HCT116 (cell line): ENCODE measurements around the gene CUEDC1. TPM values are rescaled to one million over a fixed set of nuclear protein-coding genes. Genes with fewer than 3 reads are reported as not detected.

Source experiments
- ATAC-seq: fragments of 200-7000 bp; cut with Tn5 transposase; 2 replicates; pipeline ENCODE4 v1.9.1; 2020; ENCODE audit warnings: mild to moderate bottlenecking, moderate library complexity
- BruUV-seq: library from RNA; stranded (reverse); fragments of 400-500 nt; replicated peaks from 2 replicates; lab custom pipeline; 2021; lab: Mats Ljungman, UMichigan
- CTCF ChIA-PET: fragments of 300-600 bp; sonication (Branson Sonifier 250); formaldehyde crosslinking; loops from one replicate; lab custom pipeline; 2021; ENCODE audit warnings: antibody characterized with exemption; lab: Charles Lee
- POLR2A ChIA-PET: fragments of 300-600, 350-600 bp; sonication (Branson Sonifier 250); formaldehyde crosslinking; loops from one replicate; lab custom pipeline; 2021; ENCODE audit warnings: antibody characterized with exemption; lab: Charles Lee
- RAD21 ChIA-PET, 2 experiments: fragments of 300-600 bp; sonication (Branson Sonifier 250); formaldehyde crosslinking; loops; one replicate each; lab custom pipeline; 2023; ENCODE audit warnings: low total read pairs in 2 of 2; ENCODE audit not compliant: uncharacterized antibody in 2 of 2, unreplicated experiment in 2 of 2, low non-redundant PET in 1 of 2; lab: Charles Lee
- DNase-seq: peaks from one replicate; pipeline ENCODE4 v3.0.0-alpha.2; 2010; ENCODE audit warnings: low read depth, low spot score
- H2AFZ ChIP-seq: fragments of 200-600 bp; shearing (Covaris generic), sonication (generic); 2 replicates; pipeline ENCODE4 v1.6.1; 2017; ENCODE audit warnings: low read depth, mixed run types, mixed read lengths, antibody characterized with exemption, low read length; ENCODE audit not compliant: poor library complexity, severe bottlenecking
- H3K27ac ChIP-seq: 2 replicates; pipeline ENCODE4 v1.5.1; 2012; ENCODE audit warnings: low read depth, low read length
- H3K27me3 ChIP-seq: fragments of 200-600 bp; sonication (generic); 2 replicates; pipeline ENCODE4 v1.6.1; 2016; ENCODE audit warnings: mixed run types, low read length, mixed read lengths; ENCODE audit not compliant: insufficient read depth
- H3K36me3 ChIP-seq, 2 experiments: fragments of 200-500 bp in 1 of 2; fragments of 200-600 bp in 1 of 2; sonication (Bioruptor generic) in 1 of 2; sonication (generic) in 1 of 2; 2 replicates each; pipeline versions ENCODE4 v1.5.1 to v1.6.1; 2014 to 2016; ENCODE audit warnings: low read length in 2 of 2, inconsistent platforms in 1 of 2, mixed read lengths in 1 of 2, mixed run types in 1 of 2; ENCODE audit not compliant: insufficient read depth in 2 of 2, control insufficient read depth in 1 of 2
- H3K4me1 ChIP-seq, 2 experiments: fragments of 200-600 bp in 1 of 2; sonication (generic) in 1 of 2; 2 replicates each; pipeline versions ENCODE4 v1.5.1 to v1.6.1; 2012 to 2017; ENCODE audit warnings: low read length in 2 of 2, inconsistent platforms in 1 of 2, mild to moderate bottlenecking in 1 of 2, mixed read lengths in 1 of 2, mixed run types in 1 of 2, moderate library complexity in 1 of 2; ENCODE audit not compliant: insufficient read depth in 2 of 2, control insufficient read depth in 1 of 2
- H3K4me2 ChIP-seq: fragments of 200-600 bp; sonication (generic); 2 replicates; pipeline ENCODE4 v1.6.1; 2017; ENCODE audit warnings: mixed run types, low read length, mixed read lengths
- H3K4me3 ChIP-seq, 2 experiments: fragments of 200-600 bp in 1 of 2; sonication (generic) in 1 of 2; replicated peaks in 1 of 2; 2 replicates each; pipeline ENCODE4 v1.5.1; 2011 to 2016; ENCODE audit warnings: low read length in 2 of 2, control low read depth in 1 of 2, low read depth in 1 of 2, mild to moderate bottlenecking in 1 of 2, mixed read lengths in 1 of 2, mixed run types in 1 of 2
- H3K79me2 ChIP-seq: fragments of 200-600 bp; sonication (generic); 2 replicates; pipeline ENCODE4 v1.6.1; 2017; ENCODE audit warnings: mild to moderate bottlenecking, mixed run types, low read length, moderate library complexity, mixed read lengths; ENCODE audit not compliant: insufficient read depth
- H3K9ac ChIP-seq: fragments of 200-600 bp; sonication (generic); 2 replicates; pipeline ENCODE4 v1.6.1; 2016; ENCODE audit warnings: low read length, mixed read lengths
- H3K9me2 ChIP-seq: fragments of 200-600 bp; sonication (generic), shearing (Covaris generic); 2 replicates; pipeline ENCODE4 v1.6.1; 2017; ENCODE audit warnings: mixed run types, mild to moderate bottlenecking, moderate library complexity; ENCODE audit not compliant: insufficient read depth
- H3K9me3 ChIP-seq, 2 experiments: fragments of 200-500 bp in 1 of 2; fragments of 200-600 bp in 1 of 2; sonication (Bioruptor generic) in 1 of 2; sonication (generic) in 1 of 2; 2 replicates each; pipeline ENCODE4 v1.6.1; 2014 to 2017; ENCODE audit warnings: low read length in 2 of 2, mixed read lengths in 2 of 2, inconsistent platforms in 1 of 2, low read depth in 1 of 2, mild to moderate bottlenecking in 1 of 2, mixed run types in 1 of 2, moderate library complexity in 1 of 2; ENCODE audit not compliant: control insufficient read depth in 1 of 2, insufficient read depth in 1 of 2
- H4K20me1 ChIP-seq: fragments of 200-600 bp; sonication (generic), shearing (Covaris generic); 2 replicates; pipeline ENCODE4 v1.6.1; 2017; ENCODE audit warnings: mixed run types, mild to moderate bottlenecking, moderate library complexity; ENCODE audit not compliant: insufficient read depth
- CTCF ChIP-seq, 3 experiments: fragments of 200-600 bp in 1 of 3; sonication (generic) in 1 of 3; IDR thresholded peaks in 2 of 3; conservative IDR thresholded peaks in 1 of 3; 2 replicates each; pipeline ENCODE4 v1.5.1; 2012 to 2017; ENCODE audit warnings: low read depth in 2 of 3, low read length in 2 of 3, antibody characterized with exemption in 1 of 3, borderline replicate concordance in 1 of 3, control low read depth in 1 of 3, mild to moderate bottlenecking in 1 of 3, mixed read lengths in 1 of 3, mixed run types in 1 of 3, moderate library complexity in 1 of 3; ENCODE audit not compliant: insufficient read depth in 1 of 3
- EGR1 ChIP-seq: IDR thresholded peaks from 2 replicates; pipeline ENCODE4 v1.6.1; 2012; ENCODE audit warnings: low read depth
- EZH2 ChIP-seq: fragments of 200-600 bp; sonication (generic); IDR thresholded peaks from 2 replicates; pipeline ENCODE4 v1.6.1; 2017; ENCODE audit warnings: antibody characterized with exemption, mixed run types
- EZH2phosphoT487 ChIP-seq: fragments of 200-600 bp; IDR thresholded peaks from 2 replicates; pipeline ENCODE4 v1.6.1; 2018; ENCODE audit warnings: antibody characterized with exemption, borderline replicate concordance
- FOSL1 ChIP-seq: IDR thresholded peaks from 2 replicates; pipeline ENCODE4 v1.6.1; 2012; ENCODE audit warnings: low read depth
- JUND ChIP-seq: IDR thresholded peaks from 2 replicates; pipeline ENCODE4 v1.6.1; 2012
- RAD21 ChIP-seq: IDR thresholded peaks from 2 replicates; pipeline ENCODE4 v1.6.1; 2012; ENCODE audit warnings: low read depth, mild to moderate bottlenecking
- REST ChIP-seq: IDR thresholded peaks from 2 replicates; pipeline ENCODE4 v1.6.1; 2012; ENCODE audit warnings: low read depth
- SIN3A ChIP-seq: IDR thresholded peaks from 2 replicates; pipeline ENCODE4 v1.6.1; 2012; ENCODE audit warnings: low read depth
- TCF7L2 ChIP-seq: IDR thresholded peaks from 2 replicates; pipeline ENCODE4 v1.7.0; 2011; ENCODE audit warnings: borderline replicate concordance, inconsistent platforms; ENCODE audit not compliant: insufficient read depth, insufficient read length; ENCODE audit errors: extremely low read depth
- ZBTB33 ChIP-seq: IDR thresholded peaks from 2 replicates; pipeline ENCODE4 v1.6.1; 2011; ENCODE audit warnings: mild to moderate bottlenecking, low read length, moderate library complexity; ENCODE audit not compliant: insufficient replicate concordance; ENCODE audit errors: extremely low read depth
- ZNF274 ChIP-seq: fragments of 200-500 bp; sonication (Bioruptor generic); IDR thresholded peaks from 2 replicates; pipeline ENCODE4 v1.6.1; 2014; ENCODE audit warnings: mild to moderate bottlenecking, low read depth, low read length, inconsistent platforms
- intact Hi-C: fragments of 100-400 bp; cut with micrococcal nuclease; formaldehyde crosslinking; loops from 2 replicates; pipeline ENCODE4 v1.10.0; 2022
- total RNA-seq: library from RNA; stranded (reverse); gene quantifications from one replicate; pipeline ENCODE4 v1.2.1, GENCODE V29; 2021; ENCODE audit not compliant: unreplicated experiment
- TF ChIP-seq, protein P1 (sequence below): IDR thresholded peaks from 2 replicates; pipeline ENCODE4 v1.6.1; 2012

The CUEDC1 gene
- total RNA-seq, 1 experiment from 2014 or later, result 60.2 TPM

GRCh38 chr17:57834146-57834741 lies 121.0 kb downstream of the CUEDC1 start:
- H3K9me2 ChIP-seq, result no peaks in the 10 kb centered on the region
- CTCF ChIA-PET, result interaction anchor here (0.7 to 3.1 kb wide), 19 partner anchors 10 to 727 kb away, joined by 3 to 24 read pairs (median 7); partner anchors contain the start of gene MRPS23
- peaks cover 9% of the 10 kb centered on the region in 2 experiments; a peak in 2 of 4 replicates for H3K36me3 ChIP-seq
- no peak overlapping the region for H3K9ac ChIP-seq
- H3K4me1 ChIP-seq, result peaks cover 0 to 15% of the 10 kb centered on the region in 2 experiments; a peak in 2 of 4 replicates
- H4K20me1 ChIP-seq, result no peaks in the 10 kb centered on the region
- H3K9me3 ChIP-seq, result no peaks in the 10 kb centered on the region
- no peak overlapping the region for H3K27ac ChIP-seq
- no peak for DNase-seq
- TF ChIP-seq CTCF (IDR thresholded peaks at IDR 0.05 in 2 of 3, conservative IDR thresholded peaks at IDR 0.05 in 1 of 3; ENCODE audit: borderline replicate concordance in 1 of 3, insufficient read depth in 1 of 3, low read depth in 2 of 3, low read length in 2 of 3), result peak; percentile 11 to 53 (median 53); a peak in 4 of 6 replicates
- TF ChIP-seq ZBTB33, result no peak
- TF ChIP-seq EGR1, result no peak
- no peak for TF ChIP-seq SIN3A
- TF ChIP-seq ZNF274, result no peak
- no peak for TF ChIP-seq TCF7L2
- TF ChIP-seq REST, result no peak
- TF ChIP-seq, protein P1, sequence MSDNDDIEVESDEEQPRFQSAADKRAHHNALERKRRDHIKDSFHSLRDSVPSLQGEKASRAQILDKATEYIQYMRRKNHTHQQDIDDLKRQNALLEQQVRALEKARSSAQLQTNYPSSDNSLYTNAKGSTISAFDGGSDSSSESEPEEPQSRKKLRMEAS, result no peak
- TF ChIP-seq RAD21, result peak; percentile 41; the same call in 1 of the 2 replicates
- TF ChIP-seq EZH2phosphoT487, result no peak
- no peak for TF ChIP-seq FOSL1
- no peak for TF ChIP-seq EZH2
- TF ChIP-seq JUND, result no peak
- BruUV-seq, result no TSS peak
- no peak overlapping the region for H3K4me3 ChIP-seq
- POLR2A ChIA-PET, result interaction anchor here (1.3 kb wide), 1 partner anchor 249 kb away, joined by 3 read pairs; the partner anchor contains the start of gene DYNLL2
- RAD21 ChIA-PET, result interaction anchor here in 1 of 2 experiments (2.1 kb wide), 1 partner anchor 87 kb away, joined by 4 read pairs; no protein-coding TSS in a partner anchor
- peak; percentile 87 for ATAC-seq
- H3K4me2 ChIP-seq, result no peak overlapping the region
- intact Hi-C loops, result loop anchor here (1.0 to 5.0 kb wide), 2 partner anchors 237 to 279 kb away; no protein-coding TSS in a partner anchor
- H2AFZ ChIP-seq, result no peak overlapping the region
- H3K27me3 ChIP-seq, result no peaks in the 10 kb centered on the region
- no peaks in the 10 kb centered on the region for H3K79me2 ChIP-seq
